GM18873 (cell line): ENCODE data around the gene TNFRSF18.
"Not testable (repeated sequence)": the region's sequence is repeated elsewhere in the genome, so short reads cannot be mapped to it uniquely, and the experiment has no call there.

Experiments
- ATAC-seq: cut with Tn5 transposase; IDR thresholded peaks from one replicate; pipeline ENCODE4 v1.9.1; 2021; ENCODE audit warnings: mild to moderate bottlenecking, moderate library complexity, moderate number of reproducible peaks; ENCODE audit not compliant: unreplicated experiment, low FRiP score

The TNFRSF18 gene

DNA sequence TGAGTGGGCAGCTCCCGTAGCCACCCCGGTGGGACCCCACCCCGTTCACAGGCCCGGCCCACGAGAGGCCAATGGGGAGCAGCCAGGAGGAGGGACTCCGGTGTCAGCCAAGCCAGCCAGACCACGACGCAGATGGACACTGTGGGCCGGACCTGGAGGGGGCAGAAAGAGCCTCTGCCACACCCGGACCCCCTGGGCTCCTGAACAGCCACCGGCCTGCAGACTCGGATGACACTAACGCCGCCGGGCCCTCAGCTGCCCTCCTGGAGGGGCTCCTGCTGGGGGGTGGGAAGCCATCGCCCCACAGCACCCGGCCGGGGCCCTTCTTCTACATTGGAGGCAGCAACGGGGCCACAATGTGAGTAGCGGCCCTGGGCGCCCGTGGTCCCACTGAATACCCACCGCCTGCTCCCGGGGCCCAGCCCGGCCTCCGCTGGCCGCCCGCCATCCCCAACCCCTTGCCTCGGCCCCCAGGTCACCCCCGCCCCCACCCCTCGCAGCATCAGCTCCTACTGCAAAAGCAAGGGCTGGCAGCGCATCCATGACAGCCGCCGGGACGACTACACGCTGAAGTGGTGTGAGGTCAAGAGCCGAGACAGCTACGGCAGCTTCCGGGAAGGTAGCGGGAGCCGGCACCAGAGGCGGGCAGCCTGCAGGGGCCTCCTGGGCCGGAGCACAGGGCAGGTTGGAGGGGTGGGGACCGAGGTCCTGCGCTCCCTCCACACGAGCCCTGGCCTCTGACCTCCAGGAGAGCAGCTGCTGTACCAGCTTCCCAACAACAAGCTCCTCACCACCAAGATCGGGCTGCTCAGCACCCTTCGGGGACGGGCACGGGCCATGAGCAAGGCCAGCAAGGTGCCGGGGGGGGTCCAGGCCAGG is 26.2 kb downstream of the TNFRSF18 start:
- ATAC-seq, result no peak

DNA sequence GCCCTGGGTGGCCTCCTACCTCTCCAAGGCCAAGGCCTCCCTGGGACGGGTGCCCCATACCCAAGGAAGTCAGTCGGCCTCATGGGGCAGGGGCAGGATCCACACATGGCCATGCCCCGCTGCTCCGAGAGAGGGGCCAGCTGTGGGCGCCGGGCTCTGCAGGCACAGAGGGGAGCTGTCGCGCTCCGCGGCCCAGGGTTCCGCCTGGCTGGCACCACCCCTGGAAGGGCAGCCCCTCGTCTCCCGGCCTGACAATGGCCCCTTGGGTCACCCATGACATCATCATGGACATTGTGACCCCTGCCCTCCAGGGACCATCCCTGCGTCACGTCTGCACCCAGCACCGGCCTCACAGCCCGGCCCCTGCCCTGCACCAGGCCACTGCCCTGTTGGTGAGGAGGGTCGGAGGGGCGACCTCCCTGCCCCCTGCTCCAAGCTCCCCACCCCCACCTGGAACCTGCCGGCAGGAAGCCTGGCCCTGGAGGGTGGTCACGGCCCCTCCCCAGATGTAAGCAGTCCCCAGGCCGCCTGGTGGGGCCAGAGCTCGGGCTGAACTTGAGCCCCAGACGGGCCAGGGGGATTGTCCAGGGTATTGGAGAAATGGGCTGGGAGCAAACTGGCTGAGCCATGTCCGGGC is 26.9 kb downstream of the TNFRSF18 start:
- ATAC-seq, result no peak

DNA sequence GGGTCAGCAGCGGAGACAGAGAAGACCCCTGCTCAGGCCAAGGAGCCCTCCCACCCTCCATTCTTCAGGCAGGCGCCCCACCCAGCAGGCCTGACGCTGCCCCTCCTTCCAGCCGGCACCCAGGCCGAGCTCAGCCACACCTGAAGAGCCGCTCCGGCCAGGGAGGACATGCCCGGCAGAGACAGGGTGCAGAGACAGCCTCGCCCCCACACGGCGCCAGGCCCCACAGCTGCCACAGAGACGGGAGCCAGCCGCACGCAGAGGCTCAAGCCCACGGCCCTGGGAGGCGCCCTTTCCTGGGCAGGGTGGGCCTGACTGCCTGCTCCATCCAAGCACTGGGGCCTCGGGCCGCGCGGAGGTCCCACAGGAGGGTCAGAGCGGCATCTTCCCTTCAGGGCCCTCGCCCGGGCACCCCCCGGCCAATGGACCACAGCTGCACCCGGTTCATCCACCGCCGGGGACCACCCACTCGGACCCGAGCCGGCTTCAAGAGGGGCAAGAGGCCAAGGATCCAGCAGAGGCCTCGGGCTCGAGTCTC is 27.5 kb downstream of the TNFRSF18 start:
- ATAC-seq, result no peak

DNA sequence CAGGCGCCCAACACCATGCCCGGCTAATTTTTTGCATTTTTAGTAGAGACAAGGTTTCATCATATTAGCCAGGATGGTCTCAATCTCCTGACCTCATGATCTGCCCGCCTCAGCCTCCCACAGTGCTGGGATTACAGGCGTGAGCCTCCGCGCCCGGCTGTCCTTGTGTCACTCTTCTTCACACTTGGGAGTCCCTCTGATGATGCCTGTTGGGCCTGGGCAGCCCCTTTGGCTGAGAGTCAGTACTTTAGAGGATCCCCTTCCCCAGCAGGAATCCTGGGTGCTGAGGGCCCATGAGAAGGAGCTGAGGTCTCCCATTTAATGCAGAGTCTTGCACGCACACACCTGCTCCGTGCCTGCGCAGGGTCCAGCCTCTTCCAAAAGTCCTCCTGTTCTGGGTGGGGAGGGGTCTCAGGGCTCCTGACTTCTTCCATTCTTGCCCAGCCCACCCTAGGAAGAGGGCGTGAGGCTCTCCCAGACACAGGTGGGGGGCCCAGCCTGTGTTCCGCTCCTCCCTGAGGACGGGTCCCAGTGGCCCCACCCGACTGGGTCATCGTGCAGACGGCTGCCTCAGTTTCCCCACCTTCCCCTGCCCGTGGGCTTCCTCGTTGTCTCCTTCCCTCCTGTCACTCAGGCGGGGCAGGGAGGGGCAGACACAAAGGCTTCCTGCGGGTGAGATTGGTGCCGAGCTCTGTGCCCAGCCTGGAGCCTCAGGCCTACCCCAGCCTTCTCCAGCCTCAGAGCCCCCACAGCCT is 28.8 kb downstream of the TNFRSF18 start:
- ATAC-seq, result no peak

DNA sequence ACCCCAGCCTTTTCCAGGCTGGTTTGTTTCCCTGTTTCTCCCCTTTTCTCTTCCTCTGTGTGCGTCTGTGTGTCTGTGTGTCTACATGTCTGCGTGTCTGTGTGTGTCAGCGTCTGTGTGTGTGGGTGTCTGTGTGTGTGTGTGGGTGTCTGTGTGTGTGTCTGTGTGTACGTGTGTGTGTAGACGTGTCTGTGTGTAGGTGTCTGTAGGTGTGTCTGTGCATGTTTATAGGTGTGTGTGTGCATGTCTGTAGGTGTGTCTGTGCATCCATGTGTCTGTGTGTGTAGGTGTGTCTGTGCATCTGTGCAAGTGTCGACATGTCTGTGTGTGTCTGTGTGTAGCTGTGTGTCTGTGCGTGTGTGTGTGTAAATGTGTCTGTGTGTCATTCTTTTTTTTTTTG is 29.5 kb downstream of the TNFRSF18 start:
- ATAC-seq, result no peak

DNA sequence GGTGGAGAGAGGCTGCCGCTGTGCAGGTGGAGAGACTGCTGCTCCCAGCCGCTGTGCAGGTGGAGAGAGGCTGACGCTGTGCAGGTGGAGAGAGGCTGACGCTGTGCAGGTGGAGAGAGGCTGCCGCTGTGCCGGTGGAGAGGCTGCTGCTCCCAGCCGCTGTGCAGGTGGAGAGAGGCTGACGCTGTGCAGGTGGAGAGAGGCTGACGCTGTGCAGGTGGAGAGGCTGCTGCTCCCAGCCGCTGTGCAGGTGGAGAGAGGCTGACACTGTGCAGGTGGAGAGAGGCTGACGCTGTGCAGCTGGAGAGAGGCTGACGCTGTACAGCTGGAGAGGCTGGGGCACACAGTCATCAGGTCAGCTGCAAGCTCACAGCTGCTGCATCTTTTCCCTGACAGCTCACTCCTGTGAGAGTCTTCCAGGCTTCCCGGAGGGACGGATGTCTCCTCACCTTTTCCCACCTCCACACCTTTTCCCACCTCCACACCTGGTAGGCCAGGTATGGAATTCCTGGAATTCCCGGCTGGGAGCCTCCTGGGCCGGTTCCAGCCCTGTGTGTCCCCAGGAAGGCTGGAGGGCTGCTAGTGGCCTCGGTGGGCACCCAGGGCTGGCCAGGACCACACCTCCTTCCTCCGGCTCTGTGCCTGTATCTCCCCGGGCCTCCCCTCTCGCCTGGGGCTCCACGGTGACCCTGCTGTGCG is 30.2 kb downstream of the TNFRSF18 start:
- ATAC-seq, result not testable (repeated sequence)

DNA sequence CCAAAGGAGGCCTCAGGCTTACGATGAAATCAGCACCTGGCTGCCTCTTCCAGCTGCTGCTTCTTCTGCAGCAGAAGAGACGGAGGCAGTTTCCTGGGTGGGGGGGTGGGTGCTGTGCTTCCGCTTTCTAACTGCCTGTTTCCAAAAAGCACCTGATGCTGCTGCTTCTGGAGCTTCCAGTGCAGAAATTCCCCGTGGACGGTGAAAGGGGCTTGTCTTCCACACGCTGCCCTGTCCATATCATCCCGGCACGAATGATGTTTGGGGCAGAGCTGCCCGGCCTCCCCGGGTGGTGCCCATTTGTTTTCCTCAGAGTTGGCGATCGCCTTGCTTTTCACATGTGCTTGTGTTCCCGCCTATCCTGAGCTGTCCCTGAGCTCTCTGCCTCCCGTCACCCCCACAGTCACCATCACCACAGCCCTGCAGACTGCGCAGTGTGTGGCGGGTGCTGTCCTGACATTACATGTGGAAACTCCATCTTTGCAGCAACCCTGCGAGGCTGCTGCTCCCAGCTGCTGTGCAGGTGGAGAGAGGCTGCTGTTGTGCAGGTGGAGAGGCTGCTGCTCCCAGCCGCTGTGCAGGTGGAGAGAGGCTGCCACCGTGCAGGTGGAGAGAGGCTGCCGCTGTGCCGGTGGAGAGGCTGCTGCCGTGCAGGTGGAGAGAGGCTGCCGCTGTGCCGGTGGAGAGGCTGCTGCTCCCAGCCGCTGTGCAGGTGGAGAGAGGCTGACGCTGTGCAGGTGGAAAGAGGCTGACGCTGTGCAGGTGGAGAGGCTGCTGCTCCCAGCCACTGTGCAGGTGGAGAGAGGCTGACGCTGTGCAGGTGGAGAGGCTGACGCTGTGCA is 30.9 kb downstream of the TNFRSF18 start:
- ATAC-seq, result no peak

DNA sequence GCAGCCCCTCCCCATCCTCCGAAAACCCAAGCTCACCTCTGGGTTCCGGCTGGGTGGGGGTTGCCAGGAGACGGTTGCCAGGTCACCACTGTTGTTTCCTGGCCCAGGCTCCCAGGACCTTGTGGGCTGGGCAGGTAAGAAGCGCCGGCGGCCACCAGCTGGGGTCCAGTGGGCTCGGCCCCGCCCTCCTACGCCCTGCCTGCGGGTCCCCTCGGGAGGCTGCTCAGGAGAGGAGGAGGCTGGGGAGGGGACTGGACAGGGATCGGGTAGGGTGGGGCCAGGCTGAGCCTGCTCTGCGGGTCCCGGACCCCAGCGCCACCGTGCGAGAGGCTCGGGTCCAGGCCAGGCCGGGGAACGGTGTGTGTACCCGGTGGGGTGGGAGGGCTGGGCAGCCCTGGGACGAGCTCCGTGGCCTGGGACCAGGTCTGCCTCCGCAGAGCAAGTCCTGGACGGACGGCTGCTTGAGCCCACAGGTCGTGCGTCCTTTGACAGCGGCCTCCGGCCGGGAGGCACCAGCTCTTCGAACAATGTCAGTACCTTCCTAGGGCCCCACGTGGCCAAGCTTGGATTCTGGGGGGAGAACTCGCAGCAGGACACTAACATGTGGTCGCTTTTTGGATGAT is 32.5 kb downstream of the TNFRSF18 start, which contains the start of gene TTLL10:
TSS of gene TTLL10 (plus strand) at position 88 of the 623 bp plus-strand sequence. CDS start 5,336 bp downstream, outside the sequence.
- no peak for ATAC-seq

DNA sequence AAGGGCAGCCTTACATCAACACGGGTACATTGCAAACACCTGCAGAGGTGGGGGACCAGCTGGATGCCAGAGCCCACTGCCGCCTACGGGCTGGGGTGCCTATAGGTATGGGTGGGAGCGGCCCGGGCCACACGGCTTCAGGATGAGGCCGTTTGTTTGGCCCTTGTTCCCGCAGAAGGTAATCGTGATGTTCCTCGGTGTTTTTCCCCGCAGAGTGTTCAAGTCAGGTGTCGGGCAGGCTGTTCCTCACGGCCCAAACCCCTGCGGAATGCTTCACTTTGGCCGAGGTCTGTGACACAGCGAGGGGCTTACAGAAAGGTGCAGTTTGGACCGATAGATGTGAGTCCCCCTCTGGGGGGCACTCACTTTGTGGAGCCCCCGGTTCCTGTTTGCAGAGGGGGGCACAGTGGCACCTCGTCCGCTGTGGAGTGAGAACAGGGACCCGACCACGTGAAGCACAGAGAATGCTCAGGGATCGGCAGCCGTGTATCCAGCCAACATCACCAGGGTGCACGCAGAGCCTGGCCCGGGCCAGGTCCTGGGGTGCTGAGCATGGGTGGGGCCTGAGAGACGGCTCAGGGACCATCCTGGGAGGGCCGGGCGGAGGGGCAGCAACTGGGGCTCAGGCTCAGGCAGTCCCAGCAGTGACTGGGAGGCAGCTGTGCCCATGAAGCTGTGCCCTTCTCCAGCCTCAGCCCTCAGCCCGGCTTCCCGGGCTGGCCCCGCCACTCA is 33.2 kb downstream of the TNFRSF18 start:
- no peak for ATAC-seq

DNA sequence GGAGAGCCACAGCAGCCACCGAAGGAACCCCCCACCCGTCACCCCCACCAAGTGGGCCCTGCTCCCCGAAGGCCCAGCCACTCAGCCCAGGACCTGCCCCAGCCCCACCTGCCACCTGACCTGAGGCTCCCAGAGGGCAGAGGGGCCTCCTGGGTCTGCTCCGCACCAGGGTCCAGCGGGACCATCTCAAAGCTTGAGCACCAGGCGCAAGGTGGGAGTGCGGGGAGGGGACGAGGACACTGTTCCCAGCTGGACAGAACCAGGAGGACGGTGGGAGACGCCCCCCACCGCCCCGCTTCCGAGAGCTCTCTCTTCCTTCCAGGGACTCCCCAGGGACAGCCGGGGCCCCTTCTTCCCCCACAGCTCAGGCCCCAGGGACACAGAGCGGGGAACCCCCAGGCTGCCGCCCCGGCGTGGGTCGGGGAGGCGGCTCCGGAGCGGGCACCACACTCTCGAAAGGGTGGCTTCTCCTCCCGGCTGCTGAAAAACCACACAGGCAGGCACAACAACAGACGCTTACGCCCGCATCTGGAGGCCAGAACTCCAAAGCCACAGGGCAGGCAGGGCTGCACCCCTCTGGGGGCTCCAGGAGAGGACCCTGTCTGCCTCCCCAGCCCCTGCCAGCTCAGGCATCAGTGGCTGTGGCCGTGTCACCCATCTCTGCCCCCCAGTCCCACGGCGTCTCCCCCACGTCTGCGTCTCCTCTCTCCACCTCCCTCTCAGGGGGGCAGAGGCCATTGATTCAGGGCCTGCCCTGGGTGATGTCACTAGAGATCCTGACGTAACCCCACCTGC is 34.6 kb downstream of the TNFRSF18 start:
- ATAC-seq, result no peak

DNA sequence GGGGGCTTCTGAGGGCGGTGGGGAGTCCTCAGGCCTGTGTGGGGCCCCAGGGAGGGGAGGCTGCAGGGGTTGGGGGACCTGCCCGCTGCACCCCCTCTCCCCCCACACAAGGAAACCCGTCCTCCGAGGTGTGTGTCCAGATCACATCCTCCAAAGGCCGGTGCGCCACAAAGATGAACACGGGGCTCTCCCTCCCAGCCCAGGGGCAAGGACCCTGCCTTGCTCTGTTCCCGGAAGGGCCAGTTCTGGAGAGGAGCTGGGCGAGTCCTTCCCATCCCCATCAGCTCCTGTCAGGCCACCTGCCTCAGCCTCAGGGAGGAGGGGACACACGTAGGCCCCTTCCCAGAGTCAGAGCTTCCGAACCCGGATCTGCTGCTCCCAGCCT is 35.2 kb downstream of the TNFRSF18 start:
- ATAC-seq, result no peak

DNA sequence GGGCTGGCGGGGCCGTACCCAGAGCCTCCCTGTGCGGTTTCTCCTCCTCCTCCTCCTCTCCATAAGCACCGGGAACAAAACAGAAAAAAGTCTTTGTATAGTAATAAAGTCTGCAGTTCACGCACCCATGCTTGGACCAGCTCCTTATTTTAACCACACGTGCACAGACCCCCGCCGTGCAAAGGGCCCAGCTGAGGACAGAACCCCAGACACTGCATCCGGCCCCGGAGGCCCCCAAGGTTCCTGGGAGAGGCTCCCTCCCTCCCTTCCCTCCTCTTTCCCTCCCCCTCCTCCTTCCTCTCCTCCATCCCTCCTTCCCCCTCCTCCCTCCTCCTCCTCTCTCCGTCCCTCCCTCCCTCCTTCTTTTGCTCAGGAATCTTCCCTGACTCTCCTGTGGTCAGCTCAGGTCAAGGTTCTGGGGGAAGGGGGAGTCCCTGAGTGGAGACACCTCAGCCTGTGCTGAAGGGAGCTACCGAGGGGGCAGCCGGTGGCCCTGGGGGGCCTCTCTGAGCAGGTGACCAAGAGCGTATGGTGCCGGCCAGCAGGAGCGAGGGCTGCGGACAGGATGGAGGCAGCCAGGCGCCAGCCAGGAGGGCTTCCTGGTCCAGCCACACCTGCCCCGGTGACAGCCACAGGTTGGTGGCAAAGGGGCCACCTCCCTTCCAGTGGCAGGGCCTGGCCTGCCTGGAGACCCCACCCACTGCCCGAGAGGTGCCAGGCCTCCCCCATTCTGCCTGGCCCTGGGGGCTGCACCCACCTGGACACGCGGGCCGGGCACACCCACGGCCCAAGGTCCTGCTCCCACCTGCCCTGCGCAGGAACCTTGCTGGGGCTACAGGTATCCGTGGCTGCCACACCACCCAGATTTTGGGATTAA is 35.9 kb downstream of the TNFRSF18 start:
- no peak for ATAC-seq

DNA sequence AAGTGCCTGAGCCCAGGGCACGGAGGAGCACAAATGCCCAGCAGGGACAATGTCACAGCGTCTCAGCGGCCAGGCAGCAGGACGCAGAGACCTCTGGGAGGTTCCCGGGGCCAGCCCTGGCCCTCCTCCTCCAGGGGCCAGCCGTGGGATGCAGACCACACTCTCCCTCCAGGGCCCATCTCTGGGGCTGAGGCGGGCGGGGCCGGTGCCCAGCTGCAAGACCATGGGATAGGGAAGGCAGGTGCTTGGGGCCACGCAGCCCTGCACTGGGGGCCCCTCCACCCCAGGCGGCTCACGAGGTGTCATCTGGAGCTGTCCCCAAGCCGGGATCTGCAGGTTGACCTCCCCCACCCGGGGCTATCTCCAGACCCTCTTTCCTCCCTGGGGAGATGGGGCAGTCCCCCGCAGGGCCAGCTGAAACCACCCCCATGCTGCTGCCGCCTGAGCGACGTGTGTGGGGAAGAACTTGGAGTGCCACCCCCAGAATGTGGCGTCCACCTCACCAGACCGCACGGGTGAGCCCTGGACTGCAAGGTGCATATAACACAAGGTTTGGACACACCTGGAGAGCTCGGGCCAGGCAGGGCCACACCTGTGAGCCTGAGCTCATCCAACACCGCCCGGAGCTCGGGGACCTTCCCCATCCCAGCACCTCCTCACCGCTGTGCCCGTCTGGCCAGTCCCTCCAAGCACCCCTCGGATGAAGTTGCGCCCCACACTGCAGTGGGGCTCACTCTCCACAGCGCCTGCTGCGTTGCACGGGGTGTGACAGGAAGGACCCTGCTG is 36.8 kb downstream of the TNFRSF18 start:
- ATAC-seq, result no peak

DNA sequence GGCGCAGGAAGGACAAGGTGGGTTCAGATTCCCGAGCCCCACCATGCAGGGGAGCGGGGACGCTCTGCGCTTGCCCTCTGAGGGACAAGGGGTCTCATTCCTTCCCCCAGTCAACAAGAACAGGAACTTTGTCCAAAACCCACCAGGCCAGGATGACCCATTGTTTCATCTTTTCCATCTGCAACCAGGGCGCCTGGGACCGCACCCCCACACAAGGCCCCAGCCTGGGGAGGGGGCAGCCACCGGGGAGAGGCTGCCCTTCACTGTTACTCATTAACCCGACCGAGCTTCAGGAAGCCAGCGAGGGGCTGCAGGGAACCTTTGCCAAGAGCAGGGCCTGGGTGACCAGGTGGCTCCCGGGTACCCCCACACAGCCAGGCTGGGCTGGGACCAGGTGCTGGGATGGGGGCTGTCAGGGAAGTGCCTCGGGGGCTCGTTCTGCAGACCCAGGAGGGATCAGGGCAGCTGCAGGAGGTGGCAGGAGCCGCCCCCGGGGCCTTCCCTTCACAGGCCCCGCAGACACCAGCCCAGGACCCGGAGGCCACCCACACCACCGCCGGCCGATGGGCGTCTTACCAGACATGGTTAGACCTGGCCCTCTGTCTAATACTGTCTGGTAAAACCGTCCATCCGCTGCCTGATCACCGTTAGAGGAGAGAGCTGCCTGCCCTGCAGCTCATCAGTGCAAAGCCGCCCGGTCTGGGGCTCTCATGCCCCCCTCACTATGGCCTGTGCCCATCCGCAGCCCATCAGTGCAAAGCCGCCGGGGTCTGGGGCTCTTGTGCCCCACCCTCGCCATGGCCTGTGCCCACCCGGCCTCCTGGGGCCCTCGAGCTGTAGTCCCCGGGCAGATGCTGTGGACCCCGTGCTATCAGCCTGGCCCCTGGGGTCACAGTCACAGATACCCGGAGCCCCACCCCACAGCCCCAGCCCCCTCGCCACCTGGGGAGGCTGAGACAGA is 37.7 kb downstream of the TNFRSF18 start:
- no peak for ATAC-seq
